ENCODE results near the gene TOX2.

The TOX2 gene

DNA sequence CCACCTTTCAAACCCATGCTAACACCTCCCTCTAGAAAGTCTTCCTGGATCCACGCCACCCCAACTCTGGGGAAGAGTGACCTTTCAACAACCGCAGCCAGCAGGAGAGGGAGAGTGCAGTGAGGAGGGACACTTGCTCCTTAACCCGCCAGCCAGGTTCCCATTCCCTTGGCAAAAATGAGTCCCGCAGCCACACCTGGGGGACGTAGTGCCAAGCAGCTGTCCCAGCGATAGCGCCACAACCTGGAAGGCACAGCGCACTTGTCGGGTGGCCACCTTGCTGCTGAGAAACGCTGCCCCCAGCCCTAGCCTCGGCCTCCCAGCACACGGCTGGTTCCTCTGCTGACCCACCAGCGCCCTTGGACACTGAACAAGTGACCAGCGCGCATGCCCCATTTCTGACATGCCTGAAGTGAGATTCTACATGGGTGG, 153.0 kb downstream of the TOX2 start:
- Histone ChIP-seq H3K4me3 (ENCODE audit: low read depth, low read length) (no peak overlapping the region), H3K36me3 (replicated peaks) (no peaks in the 10 kb centered on the region), H3K27me3 (replicated peaks) (no peaks in the 10 kb centered on the region), H3K27ac (no peak overlapping the region)
- in situ Hi-C loops (cut with HindIII; ENCODE audit: low pct_ligation_motif_present, low sequenced_read_pairs): no loop called here
- DNase-seq: no peak
- TF ChIP-seq, protein P1, sequence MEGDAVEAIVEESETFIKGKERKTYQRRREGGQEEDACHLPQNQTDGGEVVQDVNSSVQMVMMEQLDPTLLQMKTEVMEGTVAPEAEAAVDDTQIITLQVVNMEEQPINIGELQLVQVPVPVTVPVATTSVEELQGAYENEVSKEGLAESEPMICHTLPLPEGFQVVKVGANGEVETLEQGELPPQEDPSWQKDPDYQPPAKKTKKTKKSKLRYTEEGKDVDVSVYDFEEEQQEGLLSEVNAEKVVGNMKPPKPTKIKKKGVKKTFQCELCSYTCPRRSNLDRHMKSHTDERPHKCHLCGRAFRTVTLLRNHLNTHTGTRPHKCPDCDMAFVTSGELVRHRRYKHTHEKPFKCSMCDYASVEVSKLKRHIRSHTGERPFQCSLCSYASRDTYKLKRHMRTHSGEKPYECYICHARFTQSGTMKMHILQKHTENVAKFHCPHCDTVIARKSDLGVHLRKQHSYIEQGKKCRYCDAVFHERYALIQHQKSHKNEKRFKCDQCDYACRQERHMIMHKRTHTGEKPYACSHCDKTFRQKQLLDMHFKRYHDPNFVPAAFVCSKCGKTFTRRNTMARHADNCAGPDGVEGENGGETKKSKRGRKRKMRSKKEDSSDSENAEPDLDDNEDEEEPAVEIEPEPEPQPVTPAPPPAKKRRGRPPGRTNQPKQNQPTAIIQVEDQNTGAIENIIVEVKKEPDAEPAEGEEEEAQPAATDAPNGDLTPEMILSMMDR (IDR thresholded peaks at IDR 0.05; ENCODE audit: low read depth, low read length, missing control alignments): no peak

DNA sequence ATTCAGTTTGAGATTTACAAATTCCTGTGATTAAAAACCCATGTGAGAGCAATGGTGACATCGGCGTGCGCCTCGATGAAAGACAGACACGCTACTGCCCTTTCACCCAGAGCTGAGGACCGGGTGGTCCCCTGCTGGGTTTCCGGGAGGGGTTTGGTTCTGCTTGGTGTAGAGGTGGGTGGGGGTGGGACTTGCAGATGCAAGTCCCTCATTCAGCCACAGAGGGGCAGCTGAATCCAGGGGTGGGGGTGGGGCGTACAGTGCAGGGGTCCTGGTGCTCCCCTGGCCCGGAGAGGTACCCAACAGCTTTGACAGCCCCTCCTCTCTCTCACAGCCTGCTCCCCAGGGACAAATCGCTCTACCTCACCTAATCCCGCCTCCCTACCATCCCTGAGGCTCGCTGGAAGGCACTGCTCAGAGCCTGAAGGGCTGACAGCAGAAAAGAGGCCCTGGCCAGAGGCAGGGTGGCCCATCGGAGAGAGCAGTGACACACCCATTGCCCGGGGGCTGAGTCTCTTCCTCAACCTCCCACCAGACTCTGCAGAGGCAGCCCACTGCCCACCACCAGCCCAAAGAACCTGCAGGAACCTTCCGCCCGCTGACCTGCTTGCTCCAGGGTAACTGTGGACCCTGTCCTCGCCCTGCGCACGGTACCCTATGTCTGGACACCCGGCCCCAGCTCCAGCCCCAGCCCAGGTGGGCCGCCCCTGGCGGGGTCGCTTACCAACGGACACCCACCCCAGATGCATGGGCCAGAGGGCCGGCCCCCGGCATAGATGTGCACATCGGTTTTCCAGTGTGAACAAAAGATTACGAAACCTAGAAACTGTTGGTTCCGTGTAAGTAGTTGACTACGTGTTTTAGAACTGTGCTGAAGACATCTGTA, 153.9 kb downstream of the TOX2 start:
- no peak for DNase-seq
- no peak overlapping the region for H3K27ac ChIP-seq
- H3K27me3 ChIP-seq (replicated peaks): no peaks in the 10 kb centered on the region
- TF ChIP-seq, protein P1 (IDR thresholded peaks at IDR 0.05; ENCODE audit: low read depth, low read length, missing control alignments): peak; percentile 9
- in situ Hi-C loops (cut with HindIII; ENCODE audit: low pct_ligation_motif_present, low sequenced_read_pairs): no loop called here
- H3K4me3 ChIP-seq (ENCODE audit: low read depth, low read length): no peak overlapping the region
- no peaks in the 10 kb centered on the region for H3K36me3 ChIP-seq (replicated peaks)

DNA sequence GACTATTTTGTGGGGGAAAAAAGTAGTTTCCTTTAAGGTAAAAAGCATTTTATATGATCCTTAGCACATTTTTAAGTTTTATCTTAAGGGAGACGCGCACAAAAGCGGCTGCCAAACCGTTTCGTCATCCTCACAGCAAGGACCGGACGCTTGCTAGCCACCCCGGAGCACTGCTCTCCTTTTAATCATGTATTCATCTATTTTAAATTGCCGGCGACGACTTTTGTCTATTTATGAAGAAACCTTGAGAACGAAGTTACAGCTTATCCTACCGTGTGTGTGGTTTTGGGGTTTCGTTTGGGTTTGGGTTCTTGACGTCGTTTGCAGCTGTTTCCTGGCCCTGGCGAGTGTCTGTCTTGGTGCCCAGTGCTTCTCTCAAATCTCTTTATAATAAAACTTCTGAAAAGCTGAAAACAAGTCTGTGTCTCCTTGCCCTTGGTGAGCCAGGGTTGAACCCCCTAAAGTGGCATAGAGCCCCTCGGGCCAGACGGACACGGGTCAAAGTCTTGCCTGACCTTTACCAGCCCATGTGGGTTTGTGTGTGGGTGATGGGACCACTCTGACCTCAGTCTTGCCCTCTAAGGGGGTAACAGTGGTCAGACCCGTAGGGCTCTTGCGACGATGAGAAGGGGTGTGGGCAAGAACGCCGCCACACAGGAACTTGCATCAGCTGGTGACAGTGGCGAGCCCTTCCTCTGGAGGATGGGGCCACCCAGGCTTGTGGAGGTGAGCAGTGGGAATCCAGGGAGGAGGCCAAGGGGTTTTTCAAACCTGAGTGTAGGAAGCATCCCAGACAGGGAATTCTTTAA, 154.8 kb downstream of the TOX2 start:
- no peak overlapping the region for H3K4me3 ChIP-seq (ENCODE audit: low read depth, low read length)
- H3K36me3 ChIP-seq (replicated peaks): no peaks in the 10 kb centered on the region
- no peak for DNase-seq
- no peaks in the 10 kb centered on the region for H3K27me3 ChIP-seq (replicated peaks)
- no peak overlapping the region for H3K27ac ChIP-seq
- in situ Hi-C loops (cut with HindIII; ENCODE audit: low pct_ligation_motif_present, low sequenced_read_pairs): no loop called here
- TF ChIP-seq, protein P1 (IDR thresholded peaks at IDR 0.05; ENCODE audit: low read depth, low read length, missing control alignments): no peak

DNA sequence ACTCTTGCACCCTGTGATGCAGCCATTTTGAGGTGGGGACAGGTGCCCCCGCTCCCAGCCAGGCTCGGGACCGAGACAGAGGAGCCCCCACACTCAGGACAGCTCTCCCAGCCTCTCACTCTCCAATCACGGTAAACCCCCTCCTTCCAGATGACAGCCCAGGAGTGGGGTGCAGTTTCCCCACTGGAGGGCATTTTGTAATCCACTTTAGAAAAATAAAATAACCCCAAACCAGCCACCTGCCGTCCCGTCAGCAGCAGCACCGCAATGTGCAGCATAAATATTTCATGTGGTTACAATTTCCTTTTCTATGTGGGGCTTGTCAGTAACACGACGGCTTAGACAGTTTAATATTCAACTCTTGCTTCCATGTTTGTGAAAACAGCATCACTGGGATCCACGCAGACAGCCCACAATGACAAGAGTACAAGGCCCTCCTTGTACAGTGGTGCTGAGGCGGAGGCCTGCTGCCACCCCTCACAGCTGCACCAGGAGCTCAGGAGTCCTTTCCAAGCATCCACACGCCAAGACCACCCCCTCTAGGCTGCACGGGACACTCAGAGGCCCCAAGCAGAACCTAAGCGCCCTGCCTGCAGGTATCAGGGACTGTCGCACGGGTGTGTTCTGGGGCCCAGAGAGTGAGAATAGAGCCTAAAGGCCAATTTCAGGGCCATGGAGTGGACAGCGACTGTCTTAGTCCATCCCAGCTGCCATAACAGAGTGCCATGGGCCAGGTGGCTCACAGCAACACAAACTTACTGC, 155.7 kb downstream of the TOX2 start:
- H3K4me3 ChIP-seq (ENCODE audit: low read depth, low read length): no peak overlapping the region

DNA sequence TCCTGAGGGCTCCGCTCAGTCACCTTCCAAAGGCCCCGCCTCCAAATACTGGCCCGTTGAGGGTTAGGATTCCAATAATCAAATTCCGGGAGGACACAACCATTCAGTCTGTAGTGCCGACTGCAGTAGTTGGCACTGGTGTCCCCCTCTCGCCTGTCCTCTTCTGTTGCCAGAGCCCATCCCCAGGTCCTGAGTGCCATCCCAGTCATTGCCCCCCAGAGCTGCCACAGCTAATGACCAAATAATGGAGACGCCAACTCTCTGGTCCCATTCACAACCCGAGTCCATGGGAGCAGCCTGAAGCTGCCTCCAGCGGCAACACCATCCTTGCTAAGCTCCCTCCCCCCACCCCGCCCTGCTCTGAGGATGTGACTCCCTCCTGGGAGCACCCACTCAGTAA, 156.4 kb downstream of the TOX2 start:
- no peak overlapping the region for H3K27ac ChIP-seq
- no peaks in the 10 kb centered on the region for H3K27me3 ChIP-seq (replicated peaks)
- TF ChIP-seq, protein P1 (IDR thresholded peaks at IDR 0.05; ENCODE audit: low read depth, low read length, missing control alignments): no peak
- DNase-seq: no peak
- H3K4me3 ChIP-seq (ENCODE audit: low read depth, low read length): no peak overlapping the region
- H3K36me3 ChIP-seq (replicated peaks): no peaks in the 10 kb centered on the region
- in situ Hi-C loops (cut with HindIII; ENCODE audit: low pct_ligation_motif_present, low sequenced_read_pairs): no loop called here

More for the DNA sequence above, 155.7 kb downstream of the TOX2 start:
- H3K27me3 ChIP-seq (replicated peaks): no peaks in the 10 kb centered on the region
- no peak for DNase-seq
- H3K36me3 ChIP-seq (replicated peaks): no peaks in the 10 kb centered on the region
- in situ Hi-C loops (cut with HindIII; ENCODE audit: low pct_ligation_motif_present, low sequenced_read_pairs): no loop called here
- no peak overlapping the region for H3K27ac ChIP-seq
- TF ChIP-seq, protein P1 (IDR thresholded peaks at IDR 0.05; ENCODE audit: low read depth, low read length, missing control alignments): no peak
